Lower lobe of right lung (tissue), 2 donors: Measurements from ENCODE around the gene GALNTL6. TPM values are rescaled to one million over a fixed set of nuclear protein-coding genes. Genes with fewer than 3 reads are reported as not detected.
A peak's percentile ranks its signal among the peaks of the same experiment; 100 is the strongest.
"Not testable (repeated sequence)": the region's sequence is repeated elsewhere in the genome, so short reads cannot be mapped to it uniquely, and the experiment has no call there.

ENCODE experiments used
- ATAC-seq, 2 donors: fragments of 200-7000 bp; cut with Tn5 transposase; one replicate each; pipeline ENCODE4 v1.9.1; 2020 to 2022; ENCODE audit warnings: mild to moderate bottlenecking in 2 of 2, moderate library complexity in 2 of 2
- DNase-seq: peaks from one replicate; pipeline ENCODE4 v3.0.0-alpha.2; 2020
- H3K27ac ChIP-seq: fragments of 200-600 bp; one replicate; pipeline ENCODE4 v1.8.0; 2022
- H3K27me3 ChIP-seq: fragments of 200-600 bp; one replicate; pipeline ENCODE4 v1.8.0; 2022; ENCODE audit warnings: low read depth
- H3K36me3 ChIP-seq: fragments of 200-600 bp; one replicate; pipeline ENCODE4 v1.8.0; 2022; ENCODE audit warnings: mild to moderate bottlenecking
- H3K4me1 ChIP-seq: fragments of 200-600 bp; one replicate; pipeline ENCODE4 v1.8.0; 2022
- H3K4me3 ChIP-seq: fragments of 200-600 bp; one replicate; pipeline ENCODE4 v1.8.0; 2022; ENCODE audit warnings: mild to moderate bottlenecking
- H3K9me3 ChIP-seq: fragments of 200-600 bp; one replicate; pipeline ENCODE4 v1.8.0; 2022
- intact Hi-C: fragments of 100-400 bp; cut with DNase I; formaldehyde crosslinking; loops from one replicate; pipeline ENCODE4 v1.11.0; 2022
- total RNA-seq: library from RNA; stranded (reverse); fragmentation: NEBNext Ultra II Directional; extraction: Animal tissue kit (Norgen Biotek cat#: 25700); gene quantifications from one replicate; pipeline ENCODE4 v1.2.1, GENCODE V29; 2021
- TF ChIP-seq, protein P1 (sequence below): fragments of 200-600 bp; IDR thresholded peaks from one replicate; pipeline ENCODE4 v1.8.0; 2022; ENCODE audit warnings: antibody characterized with exemption, mild to moderate bottlenecking
- donor health status: DM: no; HTN: yes; CAD: no; lungs with severe emphysema.

GALNTL6 gene
- total RNA-seq, 1 donor from 2014 or later: not detected

DNA sequence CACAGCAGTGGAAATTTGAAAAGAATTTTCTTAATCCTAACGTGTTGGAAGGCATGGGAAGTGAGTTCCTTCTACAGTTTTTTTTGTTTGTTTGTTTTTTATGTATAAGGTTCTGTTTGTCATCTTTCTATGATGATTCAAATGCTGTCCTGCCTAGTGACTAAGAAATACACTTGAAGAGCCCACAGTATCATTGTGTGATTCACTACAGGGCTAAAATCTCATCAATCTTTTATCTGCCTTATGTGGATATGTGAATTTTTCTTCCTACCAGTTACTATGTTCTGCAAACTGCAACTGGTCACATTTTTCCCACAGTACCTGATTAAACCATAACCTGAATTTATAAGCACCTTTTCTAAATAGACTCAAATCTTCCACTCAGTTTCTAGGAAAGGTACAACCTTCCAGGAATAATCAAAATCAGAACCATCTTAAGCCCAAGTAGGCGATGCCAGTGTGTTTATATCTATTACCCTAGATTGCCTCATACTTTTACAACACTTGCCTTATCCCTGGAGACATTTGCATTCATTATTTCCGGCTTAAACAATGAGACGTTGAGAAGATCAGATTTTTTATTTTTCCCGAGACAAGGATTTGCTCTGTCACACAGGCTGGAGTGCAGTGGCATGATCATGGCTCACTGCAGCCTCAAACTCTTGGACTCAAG lies 1140.8 kb downstream of the GALNTL6 start:
- H3K27ac ChIP-seq: no peak overlapping the region
- intact Hi-C loops: no loop called here
- TF ChIP-seq, protein P1, sequence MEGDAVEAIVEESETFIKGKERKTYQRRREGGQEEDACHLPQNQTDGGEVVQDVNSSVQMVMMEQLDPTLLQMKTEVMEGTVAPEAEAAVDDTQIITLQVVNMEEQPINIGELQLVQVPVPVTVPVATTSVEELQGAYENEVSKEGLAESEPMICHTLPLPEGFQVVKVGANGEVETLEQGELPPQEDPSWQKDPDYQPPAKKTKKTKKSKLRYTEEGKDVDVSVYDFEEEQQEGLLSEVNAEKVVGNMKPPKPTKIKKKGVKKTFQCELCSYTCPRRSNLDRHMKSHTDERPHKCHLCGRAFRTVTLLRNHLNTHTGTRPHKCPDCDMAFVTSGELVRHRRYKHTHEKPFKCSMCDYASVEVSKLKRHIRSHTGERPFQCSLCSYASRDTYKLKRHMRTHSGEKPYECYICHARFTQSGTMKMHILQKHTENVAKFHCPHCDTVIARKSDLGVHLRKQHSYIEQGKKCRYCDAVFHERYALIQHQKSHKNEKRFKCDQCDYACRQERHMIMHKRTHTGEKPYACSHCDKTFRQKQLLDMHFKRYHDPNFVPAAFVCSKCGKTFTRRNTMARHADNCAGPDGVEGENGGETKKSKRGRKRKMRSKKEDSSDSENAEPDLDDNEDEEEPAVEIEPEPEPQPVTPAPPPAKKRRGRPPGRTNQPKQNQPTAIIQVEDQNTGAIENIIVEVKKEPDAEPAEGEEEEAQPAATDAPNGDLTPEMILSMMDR: no peak
- no peaks in the 10 kb centered on the region for H3K4me1 ChIP-seq
- H3K9me3 ChIP-seq: no peaks in the 10 kb centered on the region
- DNase-seq (no peak), ATAC-seq (no peak)
- no peaks in the 10 kb centered on the region for H3K27me3 ChIP-seq
- no peak overlapping the region for H3K4me3 ChIP-seq
- no peaks in the 10 kb centered on the region for H3K36me3 ChIP-seq

DNA sequence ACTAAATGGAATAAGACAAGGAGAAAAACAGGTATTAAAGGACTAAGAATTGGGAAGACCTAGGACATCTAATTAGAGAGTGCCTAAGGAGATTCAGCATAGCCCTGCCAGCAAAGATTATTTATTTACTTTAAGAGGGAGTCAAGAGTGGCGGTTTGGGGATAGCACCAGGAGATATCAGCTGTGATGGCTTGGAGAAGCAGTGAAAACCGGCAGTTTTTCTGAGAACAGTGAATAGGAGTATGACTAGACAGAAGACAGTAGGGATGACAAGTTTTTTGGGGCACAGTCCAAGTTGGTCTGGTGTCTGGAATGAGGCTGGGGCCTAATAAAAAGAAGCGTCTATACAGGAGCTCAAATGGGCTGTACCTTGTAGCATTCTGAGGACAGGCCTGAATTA lies 1143.1 kb downstream of the GALNTL6 start:
- H3K4me3 ChIP-seq, DNase-seq, H3K27me3 ChIP-seq, H3K4me1 ChIP-seq, H3K27ac ChIP-seq, ATAC-seq, H3K36me3 ChIP-seq, H3K9me3 ChIP-seq, intact Hi-C loops: not testable (repeated sequence)

DNA sequence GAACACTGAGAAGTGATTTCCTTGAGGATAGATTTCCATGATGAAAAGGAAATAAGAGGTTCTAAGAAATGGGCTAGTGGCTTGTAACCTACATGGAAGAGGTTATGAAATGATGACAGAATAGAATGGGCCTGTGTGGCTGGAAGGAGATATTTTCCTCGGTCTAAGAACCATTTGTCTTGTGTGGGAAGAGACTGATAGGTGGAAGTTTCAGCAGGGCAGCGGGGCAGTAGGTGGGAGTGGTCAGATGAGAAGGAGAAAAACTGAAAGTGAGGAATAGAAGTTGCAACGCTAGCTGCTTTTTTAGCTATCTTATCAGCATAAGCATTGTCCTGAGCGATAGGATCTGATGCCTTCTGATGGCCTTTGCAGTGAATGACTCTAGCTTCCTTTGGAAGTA lies 1144.0 kb downstream of the GALNTL6 start:
- no peaks in the 10 kb centered on the region for H3K4me1 ChIP-seq
- no peak overlapping the region for H3K4me3 ChIP-seq
- H3K9me3 ChIP-seq: no peaks in the 10 kb centered on the region
- no peak for ATAC-seq
- DNase-seq: no peak
- intact Hi-C loops: no loop called here
- H3K27me3 ChIP-seq: no peaks in the 10 kb centered on the region
- H3K36me3 ChIP-seq: no peaks in the 10 kb centered on the region
- TF ChIP-seq, protein P1: no peak
- H3K27ac ChIP-seq: no peak overlapping the region

DNA sequence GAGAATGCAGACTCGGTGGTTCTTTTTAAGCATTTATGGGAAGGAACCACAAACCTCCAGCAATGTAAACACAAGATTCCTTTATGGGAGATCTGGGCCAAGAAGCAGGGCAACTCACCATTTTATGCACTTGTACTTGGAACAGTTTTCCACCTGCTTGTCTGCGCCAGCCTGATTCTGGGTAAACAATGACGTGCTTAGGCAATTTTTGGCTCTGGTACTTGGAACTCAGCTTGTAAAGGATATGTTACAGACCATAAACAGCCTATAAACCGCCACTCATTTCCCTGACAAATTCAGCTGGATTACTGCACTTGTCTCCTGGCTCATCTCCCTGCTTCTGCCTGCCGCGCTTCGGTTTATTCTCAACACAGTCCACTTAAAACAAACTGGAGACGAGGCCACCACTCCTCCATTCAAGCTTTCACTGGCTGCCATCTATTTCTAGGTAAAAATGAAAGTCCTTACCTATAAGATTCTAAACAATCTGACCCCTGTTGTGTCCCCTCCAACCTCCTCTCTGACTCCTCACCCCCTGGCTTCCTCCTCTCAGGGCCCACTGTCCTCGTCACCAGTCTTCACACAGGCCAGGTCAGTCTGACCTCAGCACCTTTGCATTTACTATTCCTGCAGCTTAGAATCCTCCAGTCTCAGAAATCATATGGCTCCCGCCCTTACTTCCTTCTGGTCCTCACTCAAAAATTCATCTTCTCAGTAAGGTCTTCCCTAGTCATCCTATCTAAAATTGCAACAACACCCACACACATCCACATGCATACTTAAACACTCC lies 1149.6 kb downstream of the GALNTL6 start:
- H3K4me1 ChIP-seq: no peaks in the 10 kb centered on the region
- peak overlapping the region; percentile 33 for H3K27ac ChIP-seq
- ATAC-seq (peak; percentile 85 to 95), DNase-seq (no peak)
- intact Hi-C loops: no loop called here
- H3K27me3 ChIP-seq: no peaks in the 10 kb centered on the region
- no peaks in the 10 kb centered on the region for H3K9me3 ChIP-seq
- H3K4me3 ChIP-seq: no peak overlapping the region
- TF ChIP-seq, protein P1: no peak
- no peaks in the 10 kb centered on the region for H3K36me3 ChIP-seq

DNA sequence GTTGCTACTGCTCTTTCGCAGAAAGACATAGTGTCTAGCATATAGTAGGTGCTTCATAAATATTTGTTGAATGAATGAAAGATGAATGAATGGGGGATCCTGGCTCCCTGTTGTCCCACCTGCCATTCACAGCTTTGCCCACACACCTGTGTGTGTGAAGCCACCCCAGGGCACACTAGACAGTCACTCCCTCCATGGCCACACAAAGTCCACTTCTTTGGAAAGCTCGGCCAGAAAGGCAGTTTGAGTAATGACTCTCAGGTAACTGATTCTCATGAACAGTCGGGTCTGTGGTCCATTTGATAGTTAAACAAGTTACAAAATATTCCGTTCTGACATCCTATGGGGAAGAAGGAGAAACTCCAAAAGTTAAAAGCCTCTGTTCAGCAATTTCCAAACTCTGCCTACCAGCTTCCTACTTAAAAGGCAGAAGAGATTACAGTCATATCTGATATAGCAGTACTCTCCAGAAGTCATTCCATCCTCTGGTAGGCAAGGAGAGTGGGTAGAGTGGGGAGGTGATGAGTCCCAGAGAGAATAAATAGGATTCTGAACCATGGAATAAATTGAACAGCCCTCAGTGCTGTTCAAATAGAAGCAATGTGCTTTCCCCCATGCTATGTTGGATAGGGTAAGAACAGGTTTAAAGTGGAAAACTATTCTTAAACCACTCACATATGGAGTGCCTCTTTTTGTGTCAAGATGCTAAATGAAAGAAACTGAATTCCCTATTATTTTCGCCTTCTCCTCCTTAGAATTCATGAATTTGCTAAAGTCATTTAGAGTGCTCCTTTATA lies 1150.5 kb downstream of the GALNTL6 start:
- DNase-seq (no peak), ATAC-seq (peak; percentile 38 to 50)
- TF ChIP-seq, protein P1: no peak
- Histone ChIP-seq H3K27me3 (no peaks in the 10 kb centered on the region), H3K9me3 (no peaks in the 10 kb centered on the region), H3K4me3 (no peak overlapping the region), H3K36me3 (no peaks in the 10 kb centered on the region), H3K27ac (peak overlapping the region; percentile 33), H3K4me1 (no peaks in the 10 kb centered on the region)
- intact Hi-C loops: no loop called here

DNA sequence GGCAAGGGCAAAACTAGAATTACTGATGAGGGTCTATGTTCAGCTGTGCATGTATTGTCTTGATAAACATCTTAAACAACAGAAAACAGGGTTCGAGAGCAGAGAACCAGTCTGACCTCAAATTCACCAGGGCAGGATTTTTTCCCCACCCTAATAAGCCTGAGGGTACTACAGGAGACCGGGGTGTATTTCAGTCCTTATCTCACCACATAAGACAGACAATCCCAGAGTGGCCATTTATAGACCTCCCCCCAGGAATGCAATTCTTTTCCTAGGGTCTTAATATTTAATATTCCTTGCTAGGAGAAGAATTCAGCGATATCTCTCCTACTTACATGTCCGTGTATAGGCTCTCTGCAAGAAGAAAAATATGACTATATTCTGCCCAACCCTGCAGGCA lies 1157.0 kb downstream of the GALNTL6 start:
- H3K27me3 ChIP-seq, H3K36me3 ChIP-seq, ATAC-seq, H3K4me1 ChIP-seq, H3K27ac ChIP-seq, intact Hi-C loops, DNase-seq, H3K4me3 ChIP-seq: not testable (repeated sequence)
- peaks cover 11% of the 10 kb centered on the region for H3K9me3 ChIP-seq
